ENCODE measurements around the gene CHRNB4. TPM values are rescaled to one million over a fixed set of nuclear protein-coding genes. Genes with fewer than 3 reads are reported as not detected.

The CHRNB4 gene
- total RNA-seq, 1 donor from 2014 or later = not detected

DNA sequence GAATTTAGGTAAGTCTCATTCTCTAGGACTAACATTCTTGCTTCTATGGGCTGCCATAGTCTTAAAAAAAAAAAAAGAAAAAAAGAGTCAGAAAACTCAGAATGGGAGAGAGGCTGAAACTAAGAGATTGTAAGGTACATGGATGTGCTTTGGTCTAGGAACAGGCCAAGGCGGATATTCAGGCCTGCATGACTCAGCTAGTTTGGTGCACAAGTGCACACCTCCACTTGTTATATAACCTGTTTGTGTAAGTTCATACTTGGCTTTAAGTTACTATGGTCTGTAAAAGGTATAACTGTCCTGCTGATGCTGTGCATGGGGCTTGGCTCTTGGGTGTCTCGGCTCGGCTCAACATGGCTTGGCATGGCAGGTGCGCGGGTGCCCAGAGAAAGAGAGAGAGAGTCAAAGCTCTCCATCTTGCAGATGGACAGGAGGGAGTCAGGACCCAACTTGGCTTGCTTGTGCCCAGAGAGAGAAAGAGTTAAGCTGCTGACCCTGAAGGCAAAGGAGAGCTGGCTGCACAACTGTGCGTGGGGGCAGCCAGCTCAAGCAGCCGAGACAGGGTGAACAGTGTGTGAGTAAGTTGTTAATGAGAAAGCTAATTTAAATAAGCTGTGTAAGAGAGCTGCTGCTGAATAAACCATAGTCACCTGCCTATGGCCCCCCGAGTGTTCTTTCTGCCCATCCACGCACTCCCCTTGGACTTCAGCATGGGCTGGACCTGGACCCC, 31.4 kb upstream of the CHRNB4 start:
- DNase-seq (ENCODE audit: low spot score in 2 of 2) = no peak
- TF ChIP-seq, protein P1, sequence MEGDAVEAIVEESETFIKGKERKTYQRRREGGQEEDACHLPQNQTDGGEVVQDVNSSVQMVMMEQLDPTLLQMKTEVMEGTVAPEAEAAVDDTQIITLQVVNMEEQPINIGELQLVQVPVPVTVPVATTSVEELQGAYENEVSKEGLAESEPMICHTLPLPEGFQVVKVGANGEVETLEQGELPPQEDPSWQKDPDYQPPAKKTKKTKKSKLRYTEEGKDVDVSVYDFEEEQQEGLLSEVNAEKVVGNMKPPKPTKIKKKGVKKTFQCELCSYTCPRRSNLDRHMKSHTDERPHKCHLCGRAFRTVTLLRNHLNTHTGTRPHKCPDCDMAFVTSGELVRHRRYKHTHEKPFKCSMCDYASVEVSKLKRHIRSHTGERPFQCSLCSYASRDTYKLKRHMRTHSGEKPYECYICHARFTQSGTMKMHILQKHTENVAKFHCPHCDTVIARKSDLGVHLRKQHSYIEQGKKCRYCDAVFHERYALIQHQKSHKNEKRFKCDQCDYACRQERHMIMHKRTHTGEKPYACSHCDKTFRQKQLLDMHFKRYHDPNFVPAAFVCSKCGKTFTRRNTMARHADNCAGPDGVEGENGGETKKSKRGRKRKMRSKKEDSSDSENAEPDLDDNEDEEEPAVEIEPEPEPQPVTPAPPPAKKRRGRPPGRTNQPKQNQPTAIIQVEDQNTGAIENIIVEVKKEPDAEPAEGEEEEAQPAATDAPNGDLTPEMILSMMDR (IDR thresholded peaks at IDR 0.05) = no peak
- no peak overlapping the region for H3K27ac ChIP-seq
- no peaks in the 10 kb centered on the region for H3K9me3 ChIP-seq
- no peaks in the 10 kb centered on the region for H3K27me3 ChIP-seq
- H3K4me1 ChIP-seq = no peaks in the 10 kb centered on the region
- no peaks in the 10 kb centered on the region for H3K36me3 ChIP-seq
- H3K4me3 ChIP-seq = no peak overlapping the region
- intact Hi-C loops (cut with DNase I) = no loop called here

DNA sequence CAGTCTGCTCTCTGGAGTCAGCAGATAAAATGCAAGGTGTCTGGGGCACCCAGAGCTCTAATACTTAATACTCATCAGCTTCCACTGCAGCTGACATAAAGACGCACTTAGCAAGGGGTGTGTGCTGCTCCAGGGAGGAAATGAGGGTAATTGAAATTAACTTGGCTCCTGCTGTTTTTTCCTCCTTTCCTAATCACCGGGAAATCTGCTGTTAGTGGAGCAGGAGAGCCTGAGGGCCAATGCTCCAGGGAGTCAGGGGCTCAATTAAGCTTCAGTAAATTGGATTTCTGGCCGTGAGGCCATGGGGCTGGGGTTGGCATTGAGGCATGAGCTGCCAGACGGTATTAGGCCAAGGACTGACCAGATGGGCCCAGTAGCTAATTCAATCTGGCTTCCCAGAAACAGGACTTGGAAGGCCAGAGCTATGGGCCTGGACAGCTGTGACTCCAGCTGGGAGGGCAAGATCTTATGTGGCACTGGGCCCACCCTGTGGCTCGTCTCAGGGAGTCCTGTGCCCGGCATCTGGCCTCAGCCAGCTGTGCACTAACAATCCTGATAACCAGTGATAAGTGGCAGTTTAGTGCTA, 30.7 kb upstream of the CHRNB4 start:
- DNase-seq (ENCODE audit: low spot score in 2 of 2) = no peak
- Histone ChIP-seq H3K9me3 (no peaks in the 10 kb centered on the region), H3K4me1 (no peaks in the 10 kb centered on the region)

DNA sequence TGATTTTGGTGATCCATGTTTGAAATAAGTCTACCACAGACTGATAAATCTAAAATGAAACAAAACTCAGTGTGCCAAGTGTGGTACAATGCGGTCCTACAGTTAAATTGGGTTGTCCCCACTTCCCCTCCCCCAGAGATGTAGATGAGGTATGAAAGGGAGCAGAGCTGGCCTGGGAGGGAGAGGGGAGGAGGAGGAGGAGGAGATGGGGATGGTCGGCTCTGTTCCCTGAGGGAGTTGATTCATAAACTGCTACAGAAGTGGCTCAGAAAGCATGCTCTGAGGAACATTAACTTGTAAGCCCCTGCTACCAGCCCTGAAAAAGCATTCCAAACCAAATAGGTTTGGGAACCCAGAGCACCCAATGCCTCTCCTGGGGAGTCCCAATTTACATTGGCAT, 28.0 kb upstream of the CHRNB4 start:
- no peak overlapping the region for H3K4me3 ChIP-seq
- no peak for DNase-seq (ENCODE audit: low spot score in 2 of 2)
- intact Hi-C loops (cut with DNase I) = no loop called here

More for the DNA sequence above, 30.7 kb upstream of the CHRNB4 start:
- Histone ChIP-seq H3K36me3 (no peaks in the 10 kb centered on the region), H3K27me3 (no peaks in the 10 kb centered on the region), H3K27ac (no peak overlapping the region), H3K4me3 (no peak overlapping the region)
- TF ChIP-seq, protein P1 (IDR thresholded peaks at IDR 0.05) = no peak
- intact Hi-C loops (cut with DNase I) = no loop called here

DNA sequence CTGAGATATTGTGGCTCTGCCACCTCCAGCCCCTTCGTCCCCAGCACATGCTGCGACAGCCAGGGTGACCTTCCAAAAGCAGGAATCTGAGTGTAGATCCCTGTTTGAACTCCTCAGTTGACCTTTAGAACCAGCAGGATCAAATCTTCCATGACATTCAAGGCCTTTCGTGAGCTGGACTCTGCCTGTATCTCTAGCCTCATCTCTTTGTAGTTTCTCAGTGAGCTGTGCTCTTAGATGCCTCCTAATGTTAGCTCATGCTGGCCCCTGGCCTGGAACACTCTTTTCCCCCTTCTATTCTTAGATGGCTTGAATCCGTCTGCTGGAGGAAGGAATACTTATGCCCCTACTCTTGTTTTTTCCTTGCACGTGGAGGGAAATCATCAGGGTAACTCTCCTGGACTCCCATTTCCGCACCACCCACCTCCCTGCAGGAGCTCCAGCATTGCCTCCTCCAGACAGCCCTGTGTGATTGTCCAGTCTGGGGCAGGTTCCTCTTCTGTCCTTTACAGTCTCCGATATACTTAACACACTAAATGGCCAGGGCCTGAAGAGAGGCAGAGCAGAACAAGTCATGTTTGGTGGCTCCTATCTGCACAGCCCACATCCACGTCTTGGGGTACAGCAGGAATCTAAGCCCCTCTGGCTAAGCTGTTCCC, 26.7 kb upstream of the CHRNB4 start:
- no peak overlapping the region for H3K4me3 ChIP-seq
- no peaks in the 10 kb centered on the region for H3K27me3 ChIP-seq
- no peaks in the 10 kb centered on the region for H3K36me3 ChIP-seq
- no peak for DNase-seq (ENCODE audit: low spot score in 2 of 2)
- intact Hi-C loops (cut with DNase I) = no loop called here
- TF ChIP-seq, protein P1 (IDR thresholded peaks at IDR 0.05) = no peak
- no peaks in the 10 kb centered on the region for H3K9me3 ChIP-seq
- H3K4me1 ChIP-seq = no peaks in the 10 kb centered on the region
- H3K27ac ChIP-seq = no peak overlapping the region

More for the DNA sequence above, 28.0 kb upstream of the CHRNB4 start:
- H3K4me1 ChIP-seq = no peaks in the 10 kb centered on the region
- TF ChIP-seq, protein P1 (IDR thresholded peaks at IDR 0.05) = no peak
- no peaks in the 10 kb centered on the region for H3K27me3 ChIP-seq
- H3K36me3 ChIP-seq = no peaks in the 10 kb centered on the region
- H3K9me3 ChIP-seq = no peaks in the 10 kb centered on the region
- H3K27ac ChIP-seq = no peak overlapping the region

DNA sequence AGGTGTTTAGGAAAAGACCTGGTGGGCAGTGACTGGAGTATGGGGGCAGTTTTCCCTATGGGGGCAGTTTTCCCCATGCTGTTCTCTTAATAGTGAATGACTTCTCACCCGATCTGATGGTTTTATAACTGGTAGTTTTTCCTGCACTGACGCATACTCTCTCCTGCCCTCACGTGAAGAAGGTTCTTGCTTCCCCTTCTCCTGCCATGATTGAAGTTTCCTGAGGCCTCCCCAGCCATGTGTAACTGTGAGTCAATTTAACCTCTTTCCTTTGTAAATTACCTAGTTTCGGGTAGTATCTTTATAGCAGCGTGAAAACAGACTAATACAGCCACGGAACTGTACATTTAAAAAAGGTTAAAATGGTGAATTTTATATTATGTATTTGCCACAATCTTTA, 25.0 kb upstream of the CHRNB4 start:
- intact Hi-C loops (cut with DNase I) = no loop called here
- H3K9me3 ChIP-seq = no peaks in the 10 kb centered on the region
- H3K4me3 ChIP-seq = no peak overlapping the region
- TF ChIP-seq, protein P1 (IDR thresholded peaks at IDR 0.05) = no peak
- H3K27ac ChIP-seq = no peak overlapping the region
- no peaks in the 10 kb centered on the region for H3K4me1 ChIP-seq
- DNase-seq (ENCODE audit: low spot score in 2 of 2) = no peak
- no peaks in the 10 kb centered on the region for H3K27me3 ChIP-seq
- H3K36me3 ChIP-seq = no peaks in the 10 kb centered on the region

All from ascending aorta (tissue), 2 donors.